Measurements from ENCODE around the gene PAK2. TPM values are rescaled to one million over a fixed set of nuclear protein-coding genes. Genes with fewer than 3 reads are reported as not detected.
A peak's percentile ranks its signal among the peaks of the same experiment; 100 is the strongest.
"Not testable (repeated sequence)": the region's sequence is repeated elsewhere in the genome, so short reads cannot be mapped to it uniquely, and the experiment has no call there.

Gene PAK2
- total RNA-seq, 4 donors from 2014 or later, result 43.3 to 75.6 (median 49.8) TPM

- no peaks in the 10 kb centered on the region for H3K36me3 ChIP-seq
- H3K27ac ChIP-seq, result peak overlapping the region; percentile 67 to 97 (median 92)
- WGBS, 2 donors, result 36 to 48% methylated on average over 6 of the region's 6 CpGs
- no peak for DNase-seq (ENCODE audit: low spot score in 2 of 2)
- no peaks in the 10 kb centered on the region for H3K27me3 ChIP-seq
- peak overlapping the region; percentile 48 to 100 (median 92) for H3K4me3 ChIP-seq
- no peak for TF ChIP-seq POLR2A (IDR thresholded peaks at IDR 0.05)
- TF ChIP-seq EP300 (IDR thresholded peaks at IDR 0.05), result no peak
- no peak for TF ChIP-seq CTCF (IDR thresholded peaks at IDR 0.05)
- H3K9me3 ChIP-seq, result peaks cover 0 to 2% (median 0%) of the 10 kb centered on the region in 4 donors
- H3K4me1 ChIP-seq, result peaks cover 0 to 38% (median 15%) of the 10 kb centered on the region in 4 donors
These were observed 127.5 kb downstream of the PAK2 start for GRCh38 chr3:196867155-196867506.

GRCh38 chr3:196867507-196868296 lies 128.0 kb downstream of the PAK2 start, which contains the start of gene SENP5:
Gene SENP5 (plus strand): TSS chr3:196867920. CDS start chr3:196885182, 17,262 bp downstream.
- peak in 1 of 2 donors; percentile 91 for TF ChIP-seq EP300 (IDR thresholded peaks at IDR 0.05)
- peak; percentile 50 to 89 for TF ChIP-seq POLR2A (IDR thresholded peaks at IDR 0.05)
- TF ChIP-seq CTCF (IDR thresholded peaks at IDR 0.05), result peak in 1 of 5 experiments; percentile 10

GRCh38 chr3:196868297-196868661 lies 128.6 kb downstream of the PAK2 start:
- H3K4me1 ChIP-seq, result peaks cover 0 to 45% (median 15%) of the 10 kb centered on the region in 4 donors
- TF ChIP-seq CTCF (IDR thresholded peaks at IDR 0.05) (no peak), EP300 (IDR thresholded peaks at IDR 0.05) (no peak), POLR2A (IDR thresholded peaks at IDR 0.05) (no peak)
- 0 to 1% methylated on average over 18 to 25 of the region's 29 CpGs for WGBS, 2 donors

More at GRCh38 chr3:196867507-196868296, 128.0 kb downstream of the PAK2 start, which contains the start of gene SENP5:
- peak; percentile 72 to 74 for DNase-seq (ENCODE audit: low spot score in 2 of 2)
- Histone ChIP-seq H3K4me3 (peak within 1 kb of the TSS; percentile 89 to 100 (median 96)), H3K27me3 (no peaks in the 10 kb centered on the region), H3K27ac (peak within 1 kb of the TSS; percentile 67 to 97 (median 92)), H3K4me1 (peaks cover 0 to 44% (median 15%) of the 10 kb centered on the region in 4 donors), H3K36me3 (no peaks in the 10 kb centered on the region), H3K9me3 (peaks cover 0 to 2% (median 0%) of the 10 kb centered on the region in 4 donors)
- WGBS, 2 donors, result 1 to 2% methylated on average over 16 to 79 of the region's 93 CpGs

GRCh38 chr3:196872316-196872715 lies 132.7 kb downstream of the PAK2 start:
- Histone ChIP-seq H3K4me3 (no peak overlapping the region), H3K4me1 (peaks cover 0 to 43% (median 12%) of the 10 kb centered on the region in 4 donors), H3K27me3 (no peaks in the 10 kb centered on the region), H3K9me3 (no peaks in the 10 kb centered on the region), H3K36me3 (no peaks in the 10 kb centered on the region), H3K27ac (no peak overlapping the region)
- no peak for DNase-seq (ENCODE audit: low spot score in 2 of 2)
- WGBS, 2 donors, result 73 to 80% methylated on average over 4 of the region's 4 CpGs
- TF ChIP-seq EP300 (IDR thresholded peaks at IDR 0.05) (no peak), POLR2A (IDR thresholded peaks at IDR 0.05) (no peak), CTCF (IDR thresholded peaks at IDR 0.05) (no peak)

More at GRCh38 chr3:196868297-196868661, 128.6 kb downstream of the PAK2 start:
- peak overlapping the region; percentile 89 to 100 (median 96) for H3K4me3 ChIP-seq
- no peaks in the 10 kb centered on the region for H3K36me3 ChIP-seq
- H3K9me3 ChIP-seq, result no peaks in the 10 kb centered on the region
- peak overlapping the region; percentile 67 to 97 (median 92) for H3K27ac ChIP-seq
- H3K27me3 ChIP-seq, result no peaks in the 10 kb centered on the region
- no peak for DNase-seq (ENCODE audit: low spot score in 2 of 2)

- not testable (repeated sequence) for DNase-seq (ENCODE audit: low spot score in 2 of 2); H3K27me3 ChIP-seq; H3K9me3 ChIP-seq; H3K36me3 ChIP-seq; H3K27ac ChIP-seq; H3K4me3 ChIP-seq
- H3K4me1 ChIP-seq, result peaks cover 0 to 43% (median 3%) of the 10 kb centered on the region in 4 donors
- 88 to 89% methylated on average over 7 of the region's 7 CpGs for WGBS, 2 donors
These were observed 134.9 kb downstream of the PAK2 start for GRCh38 chr3:196874511-196875094.

Data from tibial nerve (tissue), 4 donors.